Fibroblast of peridontal ligament (primary cell): ENCODE measurements around the gene NEDD8.
A peak's percentile ranks its signal among the peaks of the same experiment; 100 is the strongest.

Experiments used
- DNase-seq: peaks from one replicate; pipeline ENCODE4 v3.0.0-alpha.2; 2010; ENCODE audit errors: extremely low read depth

NEDD8 gene

DNA sequence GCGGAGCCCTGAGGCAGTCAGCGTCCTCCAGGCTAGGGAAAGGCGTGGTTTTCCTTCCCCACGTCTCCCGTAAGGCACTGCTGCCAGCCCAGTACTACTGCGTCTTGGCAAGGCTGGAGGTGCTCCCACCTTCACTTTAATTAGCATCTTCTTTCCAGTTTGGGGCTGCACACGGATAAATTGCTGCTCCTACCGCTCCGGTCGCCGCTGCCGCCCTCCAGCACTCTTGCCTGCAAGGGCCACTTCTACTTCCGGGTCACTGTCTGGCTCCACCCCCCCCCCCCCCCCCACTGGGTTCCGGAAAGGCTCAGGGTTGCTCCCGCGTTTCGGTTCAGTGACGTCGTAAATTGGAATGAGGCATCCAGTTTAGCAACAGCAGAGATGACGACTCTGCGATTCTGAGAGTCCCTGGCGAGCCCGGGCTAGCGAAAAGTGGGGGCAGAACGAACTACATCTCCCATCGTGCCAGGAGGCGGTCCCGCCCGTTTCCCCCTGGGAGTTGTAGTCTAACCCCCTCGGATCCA lies at the start of gene NEDD8:
Gene NEDD8, minus strand, starts transcription at position 247 of the 524 bp plus-strand sequence. Its CDS starts 100 bp downstream, at position 147.
- peak; percentile 97 for DNase-seq

DNA sequence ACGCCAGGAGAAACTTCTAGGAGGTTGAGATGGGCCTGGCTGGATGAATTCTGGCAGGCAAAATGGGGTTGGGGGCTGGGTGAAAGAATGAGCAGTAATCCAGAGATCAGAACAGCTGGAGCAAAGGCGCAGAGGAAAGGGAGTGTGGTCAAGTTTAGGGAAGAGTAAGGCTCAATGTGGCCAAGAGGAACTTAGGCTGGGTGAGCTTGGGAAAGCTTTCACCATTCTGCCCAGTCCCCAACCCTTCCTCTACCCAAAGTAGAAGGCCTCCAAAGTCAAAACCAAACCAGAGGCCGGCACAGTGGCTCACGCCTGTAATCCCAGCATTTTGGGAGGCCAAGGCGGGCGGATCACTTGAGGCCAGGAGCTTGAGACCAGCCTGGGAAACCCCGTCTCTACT lies 49.5 kb upstream of the NEDD8 start:
- no peak for DNase-seq

DNA sequence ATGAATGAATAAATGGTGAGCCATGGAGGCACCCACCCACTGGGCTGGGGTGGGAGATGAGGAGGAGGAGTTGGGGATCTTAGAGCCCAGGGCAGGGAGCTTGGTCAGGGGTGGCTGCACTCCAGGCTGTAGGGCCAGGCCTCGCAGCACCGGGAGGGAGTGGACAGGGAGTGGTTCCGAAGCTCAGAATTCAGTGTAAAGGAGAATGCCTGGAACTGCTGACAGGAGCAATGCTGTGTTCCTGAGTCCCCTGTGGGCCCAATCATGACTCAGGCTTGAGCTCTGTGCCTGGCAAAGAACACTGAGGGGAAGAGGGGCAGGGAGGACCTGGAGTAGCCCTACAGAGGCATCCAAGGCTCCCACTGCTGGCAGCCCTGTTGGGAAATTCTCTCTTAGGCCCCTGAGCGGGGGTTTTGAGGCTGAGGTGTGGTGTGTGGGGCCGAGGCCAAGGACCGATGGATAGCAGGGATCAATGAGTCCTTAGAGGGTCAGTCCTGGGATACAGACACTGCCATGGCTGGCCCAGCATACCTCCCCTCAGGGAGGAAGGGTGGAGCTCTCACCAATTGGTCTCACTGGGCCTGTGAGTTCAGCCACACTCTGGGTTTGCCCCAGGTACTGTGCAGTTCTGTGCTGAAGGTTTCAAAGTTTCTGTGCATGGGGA lies 48.8 kb upstream of the NEDD8 start:
- peak; percentile 49 for DNase-seq

DNA sequence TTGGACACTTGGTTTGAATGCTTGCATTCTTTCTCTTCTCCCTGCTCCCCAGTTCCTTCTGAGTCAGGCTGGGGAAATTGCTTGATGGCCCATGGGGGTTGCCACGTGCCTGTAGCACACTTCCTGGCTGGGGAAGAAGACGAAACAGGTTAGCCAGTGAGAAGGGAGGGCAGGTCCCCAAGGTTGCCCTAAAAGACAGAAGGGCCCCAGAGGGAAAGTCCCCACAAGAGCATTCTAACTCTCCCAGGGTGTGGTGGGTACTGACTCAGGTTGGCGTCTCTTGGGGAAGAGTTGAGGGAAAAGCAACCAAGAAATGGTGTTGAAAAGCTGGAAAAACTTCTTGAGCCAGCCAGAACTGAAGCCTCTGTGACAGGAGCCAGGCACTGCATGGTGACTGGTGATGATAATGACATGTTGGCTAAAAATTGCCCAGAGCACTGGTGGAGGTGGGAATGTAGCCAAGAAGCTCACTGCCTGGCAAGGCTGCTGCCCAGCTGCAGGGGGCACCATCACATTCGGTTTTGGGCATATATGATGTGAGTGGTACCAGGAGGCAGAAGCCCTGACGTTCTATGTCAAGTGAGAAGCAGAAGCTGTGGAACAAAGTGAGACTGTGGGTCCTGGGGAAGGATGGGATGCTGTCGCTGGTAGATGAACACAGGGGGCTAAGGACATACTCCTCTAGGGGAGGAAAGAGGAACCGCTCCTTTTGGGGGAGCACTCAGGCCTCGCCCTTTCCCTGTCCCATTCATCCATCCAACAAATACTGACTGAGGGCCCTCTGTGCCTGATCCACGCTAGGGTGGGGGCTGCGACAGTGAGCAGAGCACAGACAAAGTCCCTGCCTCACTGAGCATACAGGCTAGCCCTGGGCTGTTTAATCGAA lies 47.4 kb upstream of the NEDD8 start:
- DNase-seq, result no peak

DNA sequence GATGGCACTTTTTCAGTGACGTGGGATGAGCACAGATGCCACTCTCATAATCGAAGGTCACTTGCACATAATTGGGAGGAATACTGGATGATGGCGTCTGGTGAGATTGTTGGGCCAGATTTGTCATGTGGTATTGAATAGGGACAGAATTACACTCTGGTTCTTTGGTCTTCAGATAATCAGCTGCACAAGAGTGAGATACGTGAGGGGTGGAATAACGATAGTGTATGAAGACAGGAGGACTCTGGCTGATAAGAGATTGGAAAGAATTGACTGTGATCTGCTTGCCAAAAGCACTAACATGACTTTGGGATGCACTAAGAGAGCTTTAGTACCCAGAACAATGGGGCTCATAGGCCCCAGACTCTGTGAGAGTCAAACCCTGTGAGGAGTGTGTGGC lies 46.3 kb upstream of the NEDD8 start:
- DNase-seq, result no peak

DNA sequence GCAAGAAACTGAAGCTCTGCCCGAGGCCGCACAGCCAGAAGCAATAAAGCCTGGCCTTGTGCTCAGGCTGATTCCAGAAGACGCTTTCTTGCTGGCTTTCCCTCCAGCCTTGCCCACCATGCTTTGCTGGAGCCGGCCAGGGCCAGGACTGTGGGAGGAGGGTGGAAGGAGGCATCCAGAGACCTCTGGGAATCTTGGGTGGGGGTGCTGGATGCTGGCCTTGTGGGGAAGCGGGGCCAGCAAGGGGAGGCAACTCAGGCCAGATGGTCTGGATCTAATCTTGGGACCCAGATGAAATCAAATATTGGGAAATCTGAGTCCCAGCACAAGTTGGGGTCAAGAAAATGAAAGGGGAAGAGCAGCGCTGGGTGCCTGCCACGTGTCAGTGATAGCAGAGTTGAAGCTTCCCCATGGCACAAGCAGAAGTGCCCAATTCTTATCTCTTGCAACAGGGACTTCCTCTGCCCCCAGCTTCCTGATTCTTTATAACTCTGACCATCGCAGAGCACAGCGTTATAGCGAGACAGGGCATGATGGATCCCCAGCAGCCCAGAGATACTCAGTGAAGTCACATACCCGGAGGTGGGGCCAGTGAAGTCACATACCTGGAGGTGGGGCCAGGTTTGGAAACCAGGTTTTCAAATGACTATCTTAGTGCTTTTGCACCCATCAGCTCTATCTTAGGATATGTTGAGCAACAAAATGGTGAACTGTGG lies 45.6 kb upstream of the NEDD8 start:
- DNase-seq, result no peak

DNA sequence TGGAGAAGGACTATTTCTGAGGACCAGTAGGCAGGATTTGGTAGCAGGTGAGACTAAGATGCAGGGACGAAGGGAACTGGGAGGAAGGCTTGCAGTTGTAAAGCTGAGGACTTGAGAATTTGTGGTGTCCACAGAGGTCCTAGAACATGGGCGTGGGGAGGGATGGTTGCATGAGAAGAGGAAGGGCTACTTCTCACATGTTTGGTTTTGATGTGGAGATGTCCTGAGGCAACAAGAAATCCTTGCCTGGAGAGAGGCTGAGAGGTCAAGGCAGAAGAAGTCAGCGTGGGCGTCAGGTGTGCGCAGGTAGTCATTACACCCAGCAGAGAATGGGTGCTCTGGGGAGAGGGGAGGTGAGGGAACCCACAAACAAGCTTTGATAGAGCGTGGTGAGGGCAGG lies 44.9 kb upstream of the NEDD8 start:
- no peak for DNase-seq

DNA sequence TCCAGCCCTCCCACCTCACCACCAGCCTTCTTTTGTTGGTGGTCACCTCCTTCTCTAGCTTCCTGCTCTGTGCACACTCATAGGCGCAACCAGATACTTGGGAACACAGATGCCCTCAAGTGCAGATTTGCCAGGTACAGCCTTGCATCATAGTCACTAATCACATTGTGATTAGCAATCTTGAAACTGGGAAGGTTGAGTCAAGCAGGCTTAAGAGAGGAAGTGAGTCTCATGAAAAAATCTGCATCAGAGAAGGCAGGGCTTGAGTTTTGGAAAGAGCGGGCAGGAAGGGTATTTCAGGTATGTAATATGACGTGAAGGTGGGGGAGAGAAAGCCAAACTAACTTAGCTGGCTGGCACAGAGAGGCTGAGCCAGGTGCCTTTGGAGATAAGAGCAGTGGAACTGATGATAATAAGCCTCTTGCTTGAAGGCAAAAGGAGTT lies 42.0 kb upstream of the NEDD8 start:
- DNase-seq, result no peak

DNA sequence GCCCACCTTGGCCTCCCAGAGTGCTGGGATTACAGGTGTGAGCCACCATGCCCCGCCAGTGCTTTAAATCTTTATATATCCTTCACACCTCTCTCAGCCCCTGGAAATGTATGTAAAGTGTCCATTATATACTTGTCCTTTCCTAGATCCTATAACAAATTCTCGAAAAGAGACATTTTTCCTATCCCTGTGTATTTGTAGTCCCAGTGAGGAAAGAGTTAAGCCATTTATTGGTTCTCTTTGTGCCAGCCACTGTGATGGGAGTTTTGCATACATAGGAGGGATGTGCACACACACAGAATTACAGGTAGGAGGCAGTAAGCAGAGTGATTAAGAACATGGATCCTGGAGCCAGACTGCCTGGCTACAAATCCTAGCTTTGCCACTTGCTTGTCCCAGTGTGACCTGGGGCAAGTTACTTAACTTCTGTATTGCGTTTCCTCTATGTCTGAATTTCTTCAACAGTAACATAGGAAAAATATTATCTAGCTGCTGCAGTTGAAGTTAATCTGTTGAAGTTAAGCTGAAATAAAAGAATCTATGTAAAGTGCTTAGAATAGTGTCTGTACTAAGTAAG lies 41.3 kb upstream of the NEDD8 start:
- DNase-seq, result no peak

DNA sequence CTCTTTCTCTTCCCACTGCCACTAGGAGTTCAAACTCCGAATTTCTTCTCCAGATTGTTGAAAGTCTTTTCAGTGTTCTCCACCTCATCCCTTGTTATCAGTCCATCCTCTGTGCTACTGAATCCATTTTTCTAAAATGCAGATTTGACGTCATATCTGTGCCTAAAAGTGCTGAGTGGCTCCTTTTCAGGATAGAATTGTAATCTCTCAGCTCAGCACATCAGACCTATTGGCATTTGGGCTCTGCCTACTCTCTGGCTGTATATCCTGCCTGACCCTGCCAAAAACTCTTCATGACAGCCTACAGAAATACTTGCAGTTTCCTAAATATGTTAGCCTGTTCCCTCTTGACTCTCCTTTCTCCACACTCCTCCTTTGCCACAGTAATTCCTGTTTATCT lies 40.3 kb upstream of the NEDD8 start:
- no peak for DNase-seq

DNA sequence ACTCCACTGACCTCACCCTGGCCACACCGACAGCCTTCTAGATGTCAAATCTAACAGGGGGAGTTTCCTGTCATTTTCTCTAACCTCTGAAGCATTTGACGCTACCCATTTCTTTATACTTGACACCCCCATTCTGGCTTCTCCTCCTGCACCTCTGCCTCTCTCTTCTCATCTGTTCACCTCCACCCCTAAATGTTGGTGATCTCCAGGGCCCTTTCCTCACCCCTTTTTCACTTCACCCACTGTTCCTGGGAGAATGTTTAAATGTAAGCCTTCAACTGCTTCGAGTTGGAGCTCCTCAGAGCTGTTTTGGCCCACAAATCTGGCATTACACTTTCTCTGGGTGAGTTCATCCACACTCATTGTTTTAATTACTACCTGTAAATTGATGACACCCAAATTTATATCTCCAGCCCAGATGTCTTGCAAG lies 39.7 kb upstream of the NEDD8 start:
- no peak for DNase-seq

DNA sequence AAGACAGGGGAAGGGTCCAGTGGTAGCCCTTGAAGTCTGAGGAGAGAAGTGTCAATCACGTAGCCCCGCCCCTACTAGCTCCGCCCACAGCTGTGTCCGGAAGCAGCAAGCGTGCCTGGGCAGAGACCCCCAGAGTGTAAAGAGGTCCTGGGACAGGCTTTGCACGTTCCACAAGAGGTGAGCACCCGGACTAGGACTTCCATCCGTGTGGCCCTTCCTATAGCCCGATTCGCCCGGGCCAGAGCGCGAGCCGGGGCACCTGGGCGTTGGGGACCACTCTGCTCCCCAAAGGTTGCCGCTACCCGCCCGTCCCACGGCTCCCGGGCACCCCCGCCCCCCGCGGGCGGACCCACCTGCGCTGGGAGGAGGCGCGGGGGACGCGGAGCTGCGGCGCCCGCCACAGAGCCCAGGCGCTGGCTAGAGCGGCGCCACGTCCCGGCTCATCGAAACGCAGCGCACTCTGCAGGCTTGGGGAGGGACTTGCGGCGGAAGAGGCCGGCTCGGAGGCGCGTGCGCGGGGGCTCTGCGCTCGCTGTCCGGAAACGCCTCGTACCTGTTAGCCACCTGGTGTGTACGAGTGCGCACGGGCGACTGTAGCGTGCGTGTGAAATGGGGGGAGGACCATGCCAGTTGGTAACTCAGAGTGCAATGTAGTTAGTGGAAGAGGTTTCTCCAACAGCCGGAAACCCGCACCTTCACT lies 39.1 kb upstream of the NEDD8 start, which contains the start of gene RABGGTA:
Gene RABGGTA, minus strand, starts transcription at position 464 of the 700 bp plus-strand sequence. CDS start 482 bp downstream, outside the sequence.
- DNase-seq, result peak; percentile 78

DNA sequence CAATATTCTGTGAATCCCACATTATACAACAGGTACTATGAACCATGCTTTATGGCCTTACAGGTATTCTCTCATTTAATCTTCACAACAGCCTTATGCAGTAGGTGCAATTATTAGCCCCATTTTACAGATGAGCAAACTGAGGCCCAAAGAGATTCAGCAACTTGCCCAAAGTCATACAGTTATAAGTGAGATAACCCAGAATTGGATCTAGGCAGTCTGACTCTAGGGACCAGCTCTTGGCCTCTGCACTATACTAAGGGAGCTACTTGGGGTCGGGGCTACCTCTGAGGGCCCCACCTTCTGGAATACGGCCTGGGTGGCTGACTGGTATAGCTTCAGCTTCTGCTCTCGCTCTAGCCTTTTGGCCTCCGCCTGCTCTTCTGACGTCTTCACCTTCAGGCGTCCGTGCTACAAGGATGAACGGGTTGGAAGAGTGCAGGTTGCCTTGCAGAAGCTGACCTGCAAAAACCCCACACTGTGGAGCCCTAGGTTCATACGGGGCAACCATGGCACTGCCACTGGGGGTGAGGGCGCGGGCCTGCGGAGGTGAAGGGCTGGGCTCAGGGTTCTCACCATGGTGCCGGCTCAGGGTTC lies 38.5 kb upstream of the NEDD8 start:
- no peak for DNase-seq

DNA sequence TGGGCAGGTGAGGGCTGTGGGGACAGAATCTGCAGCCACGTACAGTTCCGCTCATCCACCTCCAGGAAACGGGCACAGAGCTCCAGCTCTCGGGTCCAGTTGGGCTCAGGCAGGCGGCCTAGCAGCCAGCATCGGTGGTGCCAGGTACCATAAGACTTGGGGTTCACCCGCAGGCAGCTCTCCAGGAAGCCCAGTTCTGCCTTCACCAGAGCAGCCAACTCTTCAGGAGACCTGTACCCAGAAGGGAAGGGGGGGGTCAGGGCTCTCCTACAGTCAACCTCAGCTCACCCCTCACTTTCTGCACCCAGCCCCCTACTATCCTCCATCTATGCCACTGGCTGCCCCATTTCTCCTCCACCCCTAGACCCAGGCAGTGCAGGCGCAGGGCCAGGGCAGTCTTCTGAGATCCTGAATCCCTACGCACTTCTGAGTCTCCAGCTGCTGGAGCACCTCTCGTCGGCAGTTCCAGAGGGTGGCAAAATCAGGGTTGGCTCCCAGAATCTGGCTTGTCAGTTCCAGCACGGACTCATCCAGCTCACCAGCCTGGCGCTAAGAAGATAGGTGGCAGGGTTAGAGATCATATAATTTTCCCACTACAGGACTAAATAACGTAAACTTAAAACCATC lies 37.9 kb upstream of the NEDD8 start:
- no peak for DNase-seq

DNA sequence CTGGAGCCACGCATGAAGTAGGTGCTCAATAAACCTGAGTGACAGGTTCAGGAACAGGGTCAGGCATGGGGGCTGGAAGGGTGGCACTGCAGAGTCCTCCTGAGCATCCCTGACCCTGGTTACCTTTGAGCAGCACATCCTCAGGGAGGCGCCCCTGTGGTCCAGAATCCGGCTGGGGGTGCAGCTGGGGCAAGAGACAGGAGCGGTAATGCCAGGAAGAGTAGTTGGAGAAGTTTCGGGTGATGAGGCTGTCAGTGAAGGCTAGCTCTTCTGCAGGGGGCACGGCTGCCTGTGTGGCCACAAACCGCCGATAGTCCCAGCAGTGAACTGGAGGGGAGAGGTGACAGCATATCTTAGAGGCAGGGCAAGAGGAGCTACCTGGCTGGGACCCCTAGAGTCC lies 37.2 kb upstream of the NEDD8 start:
- no peak for DNase-seq

DNA sequence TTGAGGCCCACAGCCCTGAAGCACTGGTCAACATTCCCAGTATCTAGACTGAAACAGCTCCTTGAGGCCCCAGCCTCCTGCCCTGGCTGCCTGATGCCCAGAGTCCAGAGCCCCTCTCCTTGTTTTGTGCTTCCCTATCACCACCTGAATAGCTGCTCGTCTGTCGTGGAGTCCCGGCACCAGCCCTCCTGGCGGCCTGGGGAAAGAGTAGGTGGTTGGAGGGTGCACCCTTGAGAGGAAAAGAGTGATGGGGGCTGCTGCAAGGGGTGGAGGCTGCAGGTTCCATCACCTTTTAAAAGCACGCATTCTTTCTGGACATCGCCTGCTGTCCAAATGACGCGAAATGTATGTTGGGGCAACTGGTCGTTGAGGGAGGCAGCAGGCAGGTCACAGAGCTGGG lies 36.1 kb upstream of the NEDD8 start:
- no peak for DNase-seq

DNA sequence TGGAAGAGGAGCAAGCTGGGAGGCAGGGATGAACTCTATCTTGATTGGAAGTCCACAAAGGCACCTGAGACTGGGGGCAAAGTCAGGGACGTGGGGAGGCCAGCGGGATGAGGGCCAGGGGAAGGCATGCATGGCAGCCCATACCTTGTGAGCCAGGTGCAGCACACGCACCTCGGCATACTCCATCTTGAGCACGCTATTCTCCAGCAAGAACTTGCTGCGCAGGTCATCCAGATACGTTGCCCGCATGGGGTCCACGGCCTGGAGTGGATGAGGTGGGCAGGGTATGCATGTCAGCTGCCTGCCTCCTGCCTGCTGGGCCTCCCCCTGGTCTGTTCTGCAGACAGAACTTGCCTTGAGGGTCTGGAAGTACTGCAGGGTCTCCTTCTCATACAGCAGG lies 35.3 kb upstream of the NEDD8 start:
- no peak for DNase-seq

DNA sequence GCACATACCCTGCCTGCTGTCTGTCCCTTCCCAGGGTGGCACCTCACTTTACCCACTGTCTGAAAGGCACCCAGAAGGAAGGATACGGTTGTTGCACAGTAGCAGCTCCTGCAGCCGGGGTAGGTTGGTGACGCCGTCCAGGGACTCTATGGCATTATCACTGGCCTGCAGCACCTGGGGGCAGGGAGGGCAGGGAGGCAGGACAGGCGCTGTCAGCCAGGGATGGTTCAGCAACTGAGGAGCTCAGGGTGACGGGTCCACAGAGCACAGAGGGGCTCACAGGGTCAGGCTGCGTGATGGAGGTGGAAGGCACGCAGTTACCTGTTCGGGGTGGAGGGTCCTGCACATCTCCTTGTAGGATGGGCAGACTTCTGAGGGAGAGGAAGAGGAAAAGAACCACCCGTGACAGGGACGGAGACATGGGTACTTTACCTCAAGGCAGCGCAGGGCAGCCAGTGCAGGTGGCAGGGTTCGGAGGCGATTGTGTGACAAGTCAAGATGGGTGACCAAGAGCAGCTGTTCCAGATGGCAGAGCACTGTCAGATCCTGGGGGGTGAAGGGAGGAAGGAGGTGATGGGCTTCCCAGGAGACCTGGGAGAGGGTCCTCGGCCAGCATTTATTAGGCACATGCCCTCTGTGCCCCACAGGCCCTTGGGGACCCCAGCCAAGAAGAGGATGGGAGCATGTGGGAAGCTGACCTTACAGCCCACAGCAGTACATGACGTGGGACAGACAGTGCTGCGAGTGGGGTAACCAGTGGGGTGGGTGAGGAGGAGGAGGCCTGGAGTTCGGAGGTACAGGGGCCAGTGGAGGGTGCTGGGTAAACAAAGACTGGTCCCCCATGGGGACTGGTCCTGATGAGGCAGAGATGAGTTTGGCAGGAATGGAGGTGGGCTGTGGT lies 34.4 kb upstream of the NEDD8 start:
- no peak for DNase-seq

DNA sequence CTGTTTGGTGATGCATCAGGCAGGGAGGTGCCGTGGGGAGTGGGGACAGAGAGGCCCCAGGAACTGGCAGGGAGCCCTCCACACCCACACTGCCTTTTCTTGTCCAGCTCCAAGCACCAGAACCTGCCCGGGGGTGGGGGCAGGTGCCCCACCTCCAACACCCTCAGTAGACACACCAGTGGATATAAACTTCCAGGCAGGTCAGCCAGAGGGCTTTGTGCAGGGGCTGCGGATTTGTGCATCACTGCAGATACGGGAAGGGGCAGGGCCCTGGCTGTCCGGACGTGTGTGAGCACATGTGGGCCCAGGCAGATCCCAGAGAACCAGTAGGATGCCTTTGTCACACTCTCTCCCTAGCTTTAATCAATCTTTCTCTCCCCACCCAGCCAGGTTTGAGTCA lies 32.1 kb upstream of the NEDD8 start:
- no peak for DNase-seq
